ENCODE measurements around the gene PARVB. TPM values are rescaled to one million over a fixed set of nuclear protein-coding genes. Genes with fewer than 3 reads are reported as not detected.

Gene PARVB
- polyA plus RNA-seq, 1 experiment = 49.5 TPM

- POLR2A ChIA-PET = no interaction called here
- no peak overlapping the region for H3K27ac ChIP-seq (ENCODE audit: low read depth, low read length)
- TF ChIP-seq CTCF (IDR thresholded peaks at IDR 0.05; ENCODE audit: low read depth, low read length) = no peak
- DNase-seq (ENCODE audit: low read depth, low spot score) = no peak
- no peaks in the 10 kb centered on the region for H3K9me3 ChIP-seq (ENCODE audit: control insufficient read depth, insufficient read depth, low read length)
- CTCF ChIA-PET = no interaction called here
- no peaks in the 10 kb centered on the region for H3K27me3 ChIP-seq (ENCODE audit: control insufficient read depth, insufficient read depth, low read length)
- H3K4me3 ChIP-seq (ENCODE audit: low read depth, low read length) = no peak overlapping the region
Measured at GRCh38 chr22:44166498-44167276, 142.6 kb downstream of the PARVB start.

- H3K4me3 ChIP-seq (ENCODE audit: low read depth, low read length) = no peak overlapping the region
- no peaks in the 10 kb centered on the region for H3K27me3 ChIP-seq (ENCODE audit: control insufficient read depth, insufficient read depth, low read length)
- ChIA-PET POLR2A (no interaction called here), CTCF (no interaction called here)
- no peak for DNase-seq (ENCODE audit: low read depth, low spot score)
- TF ChIP-seq CTCF (IDR thresholded peaks at IDR 0.05; ENCODE audit: low read depth, low read length) = no peak
- no peak overlapping the region for H3K27ac ChIP-seq (ENCODE audit: low read depth, low read length)
- no peaks in the 10 kb centered on the region for H3K9me3 ChIP-seq (ENCODE audit: control insufficient read depth, insufficient read depth, low read length)
Measured at GRCh38 chr22:44167501-44167900, 143.4 kb downstream of the PARVB start.

GRCh38 chr22:44168206-44168605, 144.1 kb downstream of the PARVB start:
- ChIA-PET POLR2A (no interaction called here), CTCF (no interaction called here)
- H3K27me3 ChIP-seq (ENCODE audit: control insufficient read depth, insufficient read depth, low read length) = no peaks in the 10 kb centered on the region
- no peaks in the 10 kb centered on the region for H3K9me3 ChIP-seq (ENCODE audit: control insufficient read depth, insufficient read depth, low read length)
- no peak for DNase-seq (ENCODE audit: low read depth, low spot score)
- H3K4me3 ChIP-seq (ENCODE audit: low read depth, low read length) = no peak overlapping the region
- H3K27ac ChIP-seq (ENCODE audit: low read depth, low read length) = no peak overlapping the region
- TF ChIP-seq CTCF (IDR thresholded peaks at IDR 0.05; ENCODE audit: low read depth, low read length) = no peak

- POLR2A ChIA-PET = no interaction called here
- TF ChIP-seq CTCF (IDR thresholded peaks at IDR 0.05; ENCODE audit: low read depth, low read length) = no peak
Measured at GRCh38 chr22:44170470-44170869, 146.4 kb downstream of the PARVB start.

GRCh38 chr22:44171561-44171960, 147.5 kb downstream of the PARVB start:
- Histone ChIP-seq H3K9me3 (ENCODE audit: control insufficient read depth, insufficient read depth, low read length) (no peaks in the 10 kb centered on the region), H3K4me3 (ENCODE audit: low read depth, low read length) (no peak overlapping the region), H3K27ac (ENCODE audit: low read depth, low read length) (no peak overlapping the region), H3K27me3 (ENCODE audit: control insufficient read depth, insufficient read depth, low read length) (no peaks in the 10 kb centered on the region)
- POLR2A ChIA-PET = no interaction called here
- CTCF ChIA-PET = interaction anchor here (1.1 kb wide), 1 partner anchor 178 kb away, joined by 3 read pairs; no protein-coding TSS in a partner anchor
- no peak for TF ChIP-seq CTCF (IDR thresholded peaks at IDR 0.05; ENCODE audit: low read depth, low read length)
- DNase-seq (ENCODE audit: low read depth, low spot score) = no peak

More at GRCh38 chr22:44170470-44170869, 146.4 kb downstream of the PARVB start:
- CTCF ChIA-PET = interaction anchor here (1.1 kb wide), 1 partner anchor 177 kb away, joined by 3 read pairs; no protein-coding TSS in a partner anchor
- Histone ChIP-seq H3K27me3 (ENCODE audit: control insufficient read depth, insufficient read depth, low read length) (no peaks in the 10 kb centered on the region), H3K4me3 (ENCODE audit: low read depth, low read length) (no peak overlapping the region), H3K9me3 (ENCODE audit: control insufficient read depth, insufficient read depth, low read length) (no peaks in the 10 kb centered on the region), H3K27ac (ENCODE audit: low read depth, low read length) (no peak overlapping the region)
- DNase-seq (ENCODE audit: low read depth, low spot score) = no peak

All from AG04450 (cell line).